Measurements from ENCODE around the gene CRYGB.
"Not testable (repeated sequence)": the region's sequence is repeated elsewhere in the genome, so short reads cannot be mapped to it uniquely, and the experiment has no call there.

The CRYGB gene

DNA sequence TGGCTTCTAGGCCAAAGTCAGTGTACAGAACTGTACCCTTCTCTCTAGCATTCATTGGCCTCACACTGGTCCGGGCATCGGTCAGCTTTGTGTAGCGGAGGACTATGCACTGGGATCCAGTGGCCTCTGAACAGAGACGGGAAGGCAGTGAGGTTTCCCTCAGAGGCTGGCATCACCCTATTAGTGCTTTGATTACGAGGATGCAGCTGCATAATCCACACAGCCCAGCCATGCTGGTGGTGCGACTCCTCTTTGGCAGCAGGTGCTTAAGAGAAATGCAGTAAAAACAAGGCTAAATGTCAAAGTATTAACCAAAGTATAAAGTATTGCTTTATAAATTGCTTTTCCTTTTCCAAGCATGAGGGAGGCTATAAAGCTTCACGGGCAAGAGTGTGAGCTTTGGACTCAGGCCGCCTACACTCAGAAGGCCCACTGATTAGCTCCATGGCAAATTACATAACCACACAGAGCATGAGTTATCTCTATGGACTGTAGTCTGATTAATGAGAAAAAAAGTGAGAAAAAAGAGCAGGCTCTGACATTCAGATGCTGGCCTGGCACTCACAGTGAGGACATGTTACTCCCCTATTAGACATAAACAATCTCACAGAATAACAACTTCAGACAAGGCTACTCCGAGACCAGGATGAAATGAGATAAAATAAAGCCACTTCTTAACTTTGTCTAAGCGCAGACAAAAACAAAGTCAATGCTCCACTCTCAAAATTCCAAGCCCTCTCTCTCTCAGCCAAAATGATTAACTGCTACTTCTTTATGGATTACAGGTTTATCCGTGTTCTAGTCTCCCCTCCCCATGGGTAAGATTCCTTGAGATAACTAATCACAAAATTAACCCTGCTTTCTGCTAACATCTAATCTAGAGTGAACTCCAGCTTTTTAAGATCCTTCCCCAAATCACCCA is 9.9 kb downstream of the CRYGB start:
- Mint-ChIP-seq H3K27me3 (no peaks in the 10 kb centered on the region), H3K4me1 (no peaks in the 10 kb centered on the region), H3K9me3 (peaks cover 4% of the 10 kb centered on the region), H3K36me3 (no peaks in the 10 kb centered on the region), H3K4me3 (no peak overlapping the region), H3K27ac (no peak overlapping the region)
- no peak for ATAC-seq

DNA sequence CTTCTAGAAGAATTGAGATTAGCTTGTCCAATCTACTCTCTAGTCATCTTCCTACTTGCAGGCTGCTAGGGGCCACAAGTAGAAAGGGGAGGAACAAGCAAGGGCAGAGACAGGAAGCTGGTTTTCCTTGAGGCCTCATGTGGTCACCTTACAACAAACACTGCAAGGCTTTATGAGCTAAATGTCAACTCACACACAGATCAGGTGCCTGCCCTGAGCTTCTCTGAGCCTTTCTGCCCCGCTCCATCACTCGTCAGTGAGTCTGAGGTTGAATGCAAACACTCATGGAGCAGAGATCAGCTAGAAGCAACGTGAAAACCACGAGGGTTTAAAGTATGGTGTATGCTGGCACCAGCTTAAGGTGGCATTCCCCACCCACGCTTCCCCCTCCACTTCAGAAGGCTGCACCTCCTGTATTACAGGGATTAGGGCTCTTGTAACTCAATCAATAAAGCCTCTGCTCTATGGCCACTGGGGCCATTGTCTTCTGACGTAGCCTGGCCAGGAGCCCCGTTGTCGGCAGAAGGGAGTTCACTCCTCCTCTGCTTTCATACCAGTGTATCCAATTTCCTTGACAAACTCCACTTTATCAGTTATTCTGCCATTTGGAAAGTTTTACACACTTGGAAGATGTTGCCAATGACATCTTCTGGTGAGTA is 10.9 kb downstream of the CRYGB start:
- H3K27me3 Mint-ChIP-seq = no peaks in the 10 kb centered on the region

DNA sequence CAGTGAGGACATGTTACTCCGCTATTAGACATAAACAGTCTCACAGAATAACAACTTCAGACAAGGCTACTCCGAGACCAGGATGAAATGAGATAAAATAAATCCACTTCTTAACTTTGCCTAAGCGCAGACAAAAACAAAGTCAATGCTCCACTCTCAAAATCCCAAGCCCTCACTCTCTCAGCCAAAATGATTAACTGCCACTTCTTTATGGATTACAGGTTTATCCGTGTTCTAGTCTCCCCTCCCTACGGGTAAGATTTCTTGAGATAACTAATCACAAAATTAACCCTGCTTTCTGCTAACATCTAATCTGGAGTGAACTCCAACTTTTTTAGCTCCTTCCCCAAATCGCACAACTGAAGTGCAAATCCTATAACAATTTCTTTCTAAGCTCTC is 15.2 kb downstream of the CRYGB start:
- H3K4me3 Mint-ChIP-seq = no peak overlapping the region
- peaks cover 2% of the 10 kb centered on the region for H3K9me3 Mint-ChIP-seq
- H3K27me3 Mint-ChIP-seq = peaks cover 3% of the 10 kb centered on the region
- H3K27ac Mint-ChIP-seq = no peak overlapping the region
- H3K4me1 Mint-ChIP-seq = no peaks in the 10 kb centered on the region
- ATAC-seq = no peak
- no peaks in the 10 kb centered on the region for H3K36me3 Mint-ChIP-seq

More for the DNA sequence above, 10.9 kb downstream of the CRYGB start:
- Mint-ChIP-seq H3K4me3 (no peak overlapping the region), H3K36me3 (no peaks in the 10 kb centered on the region), H3K4me1 (no peaks in the 10 kb centered on the region), H3K27ac (no peak overlapping the region), H3K9me3 (peaks cover 4% of the 10 kb centered on the region)
- no peak for ATAC-seq

DNA sequence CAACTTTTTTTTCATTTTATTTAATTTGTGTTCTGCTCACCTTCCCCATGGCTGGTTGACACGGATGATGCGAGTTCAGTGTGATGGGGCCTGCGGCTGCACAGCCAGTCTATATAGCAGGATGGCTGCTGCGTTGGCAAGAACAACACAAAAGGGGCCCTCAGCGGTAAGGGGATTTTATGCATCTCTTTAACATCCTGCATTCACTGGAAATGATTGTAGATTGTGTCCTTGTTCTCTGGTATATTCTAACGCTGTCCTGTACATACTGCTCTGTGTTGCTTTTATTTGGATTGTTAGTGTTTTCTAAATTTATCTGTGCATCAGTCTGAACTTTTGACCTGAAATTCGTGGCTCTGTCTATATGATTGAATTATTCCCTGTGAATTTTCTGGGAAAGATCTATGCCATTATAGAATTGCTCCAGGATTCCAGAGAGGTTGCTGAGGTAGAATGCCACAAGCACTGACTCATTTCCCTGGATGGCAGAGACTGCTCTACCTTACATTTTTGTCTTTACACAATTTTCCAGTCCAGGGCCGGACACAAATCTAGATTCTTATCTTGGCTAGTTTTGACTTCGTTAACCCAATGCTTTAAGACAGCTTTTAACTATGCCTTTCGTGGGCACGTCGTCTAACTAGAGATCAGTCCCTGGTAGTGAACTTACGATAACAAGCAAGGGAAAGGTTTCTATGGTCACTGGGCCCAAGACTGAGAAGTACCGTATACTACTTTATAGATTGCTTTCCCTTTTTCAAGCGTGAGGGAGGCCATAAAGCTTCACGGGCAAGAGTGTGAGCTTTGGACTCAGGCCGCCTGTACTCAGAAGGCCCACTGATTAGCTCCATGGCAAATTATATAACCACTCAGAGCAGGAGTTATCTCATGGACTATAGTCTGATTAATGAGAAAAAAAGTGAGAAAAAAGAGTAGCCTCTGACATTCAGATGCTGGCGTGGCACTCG is 15.9 kb downstream of the CRYGB start, which contains the start of gene CRYGC:
Gene CRYGC (minus strand): TSS at position 85 of the 968 bp plus-strand sequence. CDS start 36 bp downstream, at position 49.
- H3K36me3 Mint-ChIP-seq = no peaks in the 10 kb centered on the region
- H3K4me1 Mint-ChIP-seq = no peaks in the 10 kb centered on the region
- H3K9me3 Mint-ChIP-seq = peaks cover 2% of the 10 kb centered on the region
- no peak for ATAC-seq
- peaks cover 10% of the 10 kb centered on the region for H3K27me3 Mint-ChIP-seq
- H3K27ac Mint-ChIP-seq = no peak within 1 kb of the TSS
- no peak within 1 kb of the TSS for H3K4me3 Mint-ChIP-seq

DNA sequence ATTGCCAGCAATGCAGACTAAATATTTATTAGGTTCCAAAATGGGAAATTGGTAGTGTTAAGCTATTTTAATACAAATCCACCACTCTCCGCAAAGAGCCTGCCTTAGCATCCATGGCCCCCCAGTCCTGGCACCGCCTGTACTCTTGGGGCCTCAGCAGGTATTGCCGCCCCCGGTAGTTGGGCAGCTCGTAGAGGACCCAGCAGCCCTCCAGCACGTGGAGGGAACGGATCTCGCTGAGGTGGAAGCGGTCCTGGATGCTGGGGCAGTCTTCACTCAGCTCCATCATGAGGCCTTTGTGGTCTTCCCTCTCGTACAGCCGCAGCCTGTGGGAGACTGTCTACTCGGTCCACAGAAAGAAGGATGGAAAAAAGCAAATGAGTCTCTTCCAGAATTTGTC is 17.8 kb downstream of the CRYGB start:
- Mint-ChIP-seq H3K4me3 (no peak overlapping the region), H3K36me3 (no peaks in the 10 kb centered on the region), H3K27ac (no peak overlapping the region), H3K4me1 (peaks cover 12% of the 10 kb centered on the region), H3K27me3 (peaks cover 24% of the 10 kb centered on the region), H3K9me3 (peaks cover 2% of the 10 kb centered on the region)
- ATAC-seq = no peak

DNA sequence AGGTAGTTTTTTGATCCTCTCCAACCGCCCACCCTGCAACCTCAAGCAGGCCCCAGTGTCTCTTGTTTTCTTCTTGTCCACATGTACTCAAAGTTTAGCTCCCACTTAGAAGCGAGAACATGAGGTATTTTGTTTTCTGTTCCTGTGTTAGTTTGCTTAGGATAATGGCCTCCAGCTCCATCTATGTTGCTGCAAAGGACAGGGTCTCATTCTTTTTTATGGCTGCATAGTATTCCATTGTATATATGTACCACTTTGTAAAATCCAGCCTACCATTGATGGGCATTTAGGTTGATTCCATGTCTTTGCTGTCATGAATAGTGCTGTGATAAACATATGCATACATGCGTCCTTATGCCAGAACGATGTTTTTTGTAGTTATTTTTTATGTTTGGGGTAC is 18.9 kb downstream of the CRYGB start:
- H3K27ac Mint-ChIP-seq = no peak overlapping the region
- no peak overlapping the region for H3K4me3 Mint-ChIP-seq
- peaks cover 12% of the 10 kb centered on the region for H3K4me1 Mint-ChIP-seq
- peaks cover 2% of the 10 kb centered on the region for H3K9me3 Mint-ChIP-seq
- no peaks in the 10 kb centered on the region for H3K36me3 Mint-ChIP-seq
- H3K27me3 Mint-ChIP-seq = peaks cover 24% of the 10 kb centered on the region
- no peak for ATAC-seq

DNA sequence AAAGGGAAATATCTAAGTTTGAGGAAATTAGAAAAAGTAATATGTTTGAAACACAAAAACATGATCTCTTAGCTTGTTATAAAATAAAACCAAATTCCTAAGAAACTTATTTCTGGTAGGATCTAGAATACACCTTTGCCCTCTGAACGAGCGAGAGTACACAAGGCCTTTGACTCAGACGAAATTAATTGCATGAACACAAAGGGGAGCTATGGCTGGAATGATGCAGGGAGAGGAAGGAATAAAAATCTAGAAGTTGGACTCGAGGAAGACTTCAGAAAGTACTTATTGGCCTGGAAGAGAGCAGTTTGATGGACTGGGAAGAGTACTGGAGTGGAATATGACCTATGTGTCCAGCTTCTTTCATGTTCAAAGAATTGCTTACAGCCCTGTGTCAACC is 20.7 kb downstream of the CRYGB start:
- H3K4me3 Mint-ChIP-seq = no peak overlapping the region
- no peaks in the 10 kb centered on the region for H3K36me3 Mint-ChIP-seq
- peaks cover 2% of the 10 kb centered on the region for H3K9me3 Mint-ChIP-seq
- no peak for ATAC-seq
- no peak overlapping the region for H3K27ac Mint-ChIP-seq
- peaks cover 12% of the 10 kb centered on the region for H3K4me1 Mint-ChIP-seq
- H3K27me3 Mint-ChIP-seq = peaks cover 36% of the 10 kb centered on the region

DNA sequence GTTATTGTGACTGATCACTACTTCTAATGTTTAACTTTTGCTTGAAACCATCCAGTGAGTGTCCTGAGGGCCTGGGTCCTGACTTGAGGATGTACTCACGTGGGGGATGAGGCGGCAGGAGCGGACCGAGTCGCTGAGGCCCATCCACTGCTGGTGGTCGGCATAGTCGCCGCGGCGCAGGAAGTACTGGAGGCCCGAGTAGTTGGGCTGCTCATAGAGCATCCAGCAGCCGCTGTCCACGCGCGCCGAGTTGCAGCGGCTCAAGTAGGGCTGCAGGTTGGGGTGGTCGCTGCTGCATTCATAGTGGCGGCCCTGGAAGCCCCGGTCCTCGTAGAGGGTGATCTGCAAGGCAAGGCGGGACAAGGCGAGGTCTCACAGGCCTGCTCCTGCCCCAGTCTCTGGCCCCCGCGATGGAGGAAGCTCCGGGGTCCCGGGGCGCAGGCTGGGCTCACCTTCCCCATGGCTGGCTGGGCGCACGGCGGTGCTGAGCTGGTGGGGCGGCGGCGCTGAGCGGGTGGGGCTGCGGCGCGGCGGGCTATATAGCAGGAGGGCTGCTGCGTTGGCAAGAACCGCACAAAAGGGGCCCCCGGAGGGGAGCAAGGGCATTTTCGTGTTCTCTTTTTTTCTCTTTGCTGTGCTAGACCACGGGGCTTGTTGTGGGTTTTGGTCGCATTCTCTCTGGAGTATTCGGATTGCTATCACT is 21.8 kb downstream of the CRYGB start, which contains the start of gene CRYGD:
Gene CRYGD (minus strand): TSS at position 512 of the 703 bp plus-strand sequence. CDS start 51 bp downstream, at position 461.
- Mint-ChIP-seq H3K4me1 (peaks cover 12% of the 10 kb centered on the region), H3K27me3 (peaks cover 41% of the 10 kb centered on the region), H3K4me3 (peak within 1 kb of the TSS; percentile 33)
- not testable (repeated sequence) for H3K9me3 Mint-ChIP-seq, H3K36me3 Mint-ChIP-seq, H3K27ac Mint-ChIP-seq
- peak; percentile 68 for ATAC-seq

DNA sequence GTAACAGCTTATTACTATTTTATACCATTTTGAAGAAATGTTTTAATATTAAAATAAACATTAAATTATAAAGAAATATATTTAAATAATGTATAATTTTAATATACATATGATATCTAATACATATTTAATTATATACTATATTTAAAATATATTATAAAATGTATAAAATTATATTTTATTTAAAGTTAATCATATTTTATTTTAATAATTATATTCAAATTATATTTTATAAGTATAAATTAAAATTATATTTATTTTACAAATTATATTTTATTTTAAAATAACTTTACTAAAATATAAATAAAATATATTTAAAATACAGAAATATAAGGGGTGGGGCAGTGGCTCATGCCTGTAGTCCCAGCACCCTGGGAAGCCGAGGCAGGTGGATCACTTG is 23.7 kb downstream of the CRYGB start:
- Mint-ChIP-seq H3K9me3 (peaks cover 2% of the 10 kb centered on the region), H3K4me3 (no peak overlapping the region), H3K36me3 (no peaks in the 10 kb centered on the region), H3K4me1 (peaks cover 12% of the 10 kb centered on the region), H3K27me3 (peaks cover 41% of the 10 kb centered on the region), H3K27ac (no peak overlapping the region)
- no peak for ATAC-seq

DNA sequence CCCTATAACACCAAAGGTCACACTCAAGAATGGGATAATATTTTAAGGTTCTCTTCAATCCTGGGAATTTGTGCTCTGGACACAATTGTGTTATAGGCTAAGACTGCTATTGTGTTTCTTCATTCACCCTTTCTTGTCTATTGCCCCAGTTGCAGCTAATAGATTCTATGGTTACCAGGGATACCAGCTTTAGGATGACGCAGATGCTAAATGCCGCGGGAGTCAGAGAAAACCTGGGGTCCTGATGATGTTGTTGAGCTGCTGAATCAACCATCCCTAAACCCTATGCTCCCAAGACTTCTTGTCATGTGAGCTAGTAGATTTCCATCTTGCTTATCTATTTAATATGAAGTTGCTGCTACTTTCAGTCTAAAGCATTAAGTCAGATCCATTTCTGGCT is 27.0 kb downstream of the CRYGB start:
- no peak for ATAC-seq
- Mint-ChIP-seq H3K9me3 (no peaks in the 10 kb centered on the region), H3K27me3 (peaks cover 19% of the 10 kb centered on the region), H3K27ac (no peak overlapping the region), H3K4me1 (peaks cover 3% of the 10 kb centered on the region), H3K4me3 (no peak overlapping the region), H3K36me3 (no peaks in the 10 kb centered on the region)

DNA sequence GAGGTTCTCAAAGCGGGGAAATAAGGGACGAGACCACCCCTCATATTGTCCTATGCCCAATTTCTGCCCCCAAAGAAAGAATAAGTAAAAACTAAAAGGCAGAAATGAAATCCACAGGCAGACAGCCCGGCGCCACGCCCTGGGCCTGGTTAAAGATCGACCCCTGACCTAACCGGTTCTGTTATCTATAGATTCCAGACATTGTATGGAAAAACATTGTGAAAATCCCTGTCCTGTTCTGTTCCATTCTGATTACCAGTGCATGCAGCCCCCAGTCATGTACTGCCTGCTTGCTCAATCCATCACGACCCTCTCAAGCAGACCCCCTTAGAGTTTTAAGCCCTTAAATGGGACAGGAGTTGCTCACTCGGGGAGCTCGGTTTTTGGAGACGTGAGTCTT is 28.6 kb downstream of the CRYGB start:
- not testable (repeated sequence) for H3K4me3 Mint-ChIP-seq, H3K9me3 Mint-ChIP-seq, H3K4me1 Mint-ChIP-seq, H3K27ac Mint-ChIP-seq, H3K36me3 Mint-ChIP-seq, ATAC-seq
- peaks cover 16% of the 10 kb centered on the region for H3K27me3 Mint-ChIP-seq

DNA sequence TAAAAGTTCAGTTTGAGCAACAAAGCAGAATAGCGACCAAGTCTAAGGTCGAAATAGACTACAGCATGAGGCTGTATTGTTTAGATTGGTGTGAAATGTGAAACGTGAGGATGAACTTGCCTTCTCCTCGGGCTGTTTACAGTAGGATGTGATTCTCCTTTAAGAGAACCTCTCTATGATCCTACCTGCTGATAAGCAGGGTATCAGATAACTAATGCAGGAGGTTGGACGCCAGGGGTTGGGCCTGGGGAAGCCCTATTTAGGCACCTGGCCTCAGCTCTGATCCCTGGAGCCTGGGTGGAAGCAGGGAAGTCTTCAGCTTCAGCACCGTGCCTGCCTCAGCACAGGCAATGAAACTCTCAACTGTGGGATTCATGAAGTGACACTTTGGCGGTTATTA is 33.0 kb downstream of the CRYGB start:
- no peaks in the 10 kb centered on the region for H3K36me3 Mint-ChIP-seq
- ATAC-seq = no peak
- H3K4me3 Mint-ChIP-seq = no peak overlapping the region

DNA sequence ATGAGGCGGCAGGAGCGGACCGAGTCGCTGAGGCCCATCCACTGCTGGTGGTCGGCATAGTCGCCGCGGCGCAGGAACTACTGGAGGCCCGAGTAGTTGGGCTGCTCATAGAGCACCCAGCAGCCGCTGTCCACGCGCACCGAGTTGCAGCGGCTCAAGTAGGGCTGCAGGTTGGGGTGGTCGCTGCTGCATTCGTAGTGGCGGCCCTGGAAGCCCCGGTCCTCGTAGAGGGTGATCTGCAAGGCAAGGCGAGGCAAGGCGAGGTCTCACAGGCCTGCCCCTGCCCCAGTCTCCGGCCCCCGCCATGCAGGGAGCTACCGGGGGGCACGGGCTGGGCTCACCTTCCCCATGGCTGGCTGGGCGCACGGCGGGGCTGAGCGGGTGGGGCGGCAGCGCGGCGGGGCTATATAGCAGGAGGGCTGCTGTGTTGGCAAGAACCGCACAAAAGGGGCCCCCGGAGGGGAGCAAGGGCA is 33.6 kb downstream of the CRYGB start:
- not testable (repeated sequence) for H3K9me3 Mint-ChIP-seq, H3K4me3 Mint-ChIP-seq, H3K36me3 Mint-ChIP-seq, H3K27ac Mint-ChIP-seq, H3K4me1 Mint-ChIP-seq
- peak; percentile 63 for ATAC-seq
- peaks cover 10% of the 10 kb centered on the region for H3K27me3 Mint-ChIP-seq

More for the DNA sequence above, 33.0 kb downstream of the CRYGB start:
- no peak overlapping the region for H3K27ac Mint-ChIP-seq
- peaks cover 7% of the 10 kb centered on the region for H3K27me3 Mint-ChIP-seq
- H3K9me3 Mint-ChIP-seq = no peaks in the 10 kb centered on the region
- no peaks in the 10 kb centered on the region for H3K4me1 Mint-ChIP-seq

DNA sequence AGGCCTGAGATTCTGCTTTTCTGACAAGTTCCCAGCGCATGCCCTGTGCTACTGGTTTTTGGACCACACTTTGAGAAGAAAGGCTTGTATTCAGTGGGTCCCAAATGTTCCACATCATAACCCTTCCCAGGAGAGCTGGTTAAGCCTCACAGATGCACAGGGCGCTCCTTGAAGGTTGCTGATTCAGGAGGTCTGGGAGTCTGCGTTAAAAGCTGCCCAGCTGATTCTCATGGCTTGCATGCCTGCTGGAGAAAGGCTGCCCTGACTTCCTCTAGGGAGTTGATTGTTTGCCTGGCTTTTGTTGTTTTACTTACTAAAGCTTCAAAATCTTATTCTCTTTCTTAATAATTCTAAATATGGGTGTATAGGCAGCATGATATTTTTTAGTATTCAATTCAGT is 42.3 kb downstream of the CRYGB start:
- no peaks in the 10 kb centered on the region for H3K4me1 Mint-ChIP-seq
- no peak for ATAC-seq
- no peak overlapping the region for H3K27ac Mint-ChIP-seq
- no peak overlapping the region for H3K4me3 Mint-ChIP-seq
- H3K9me3 Mint-ChIP-seq = no peaks in the 10 kb centered on the region
- H3K27me3 Mint-ChIP-seq = peaks cover 58% of the 10 kb centered on the region
- H3K36me3 Mint-ChIP-seq = no peaks in the 10 kb centered on the region

Measured in stimulated activated memory B cell treated with anti-CD40 and anti-IgM and Interleukin-4, amounts not matched to agents 10 μg/mL and 1 μg/mL and 100 μg/mL, for 72 hours (primary cell).